HEK293 (cell line): ENCODE data around the gene KIRREL3.
"Not testable (repeated sequence)": the region's sequence is repeated elsewhere in the genome, so short reads cannot be mapped to it uniquely, and the experiment has no call there.

Source experiments
- CTCF ChIA-PET: fragments of 350-600 bp; formaldehyde crosslinking; extraction: SDS; loops from one replicate; lab custom pipeline; 2021; ENCODE audit warnings: antibody characterized with exemption; lab: Yijun Ruan, JAX
- POLR2A ChIA-PET: fragments of 300-600 bp; formaldehyde crosslinking; extraction: SDS; loops from one replicate; lab custom pipeline; 2020; ENCODE audit warnings: antibody characterized with exemption, inconsistent platforms; lab: Yijun Ruan, JAX
- H3K27ac ChIP-seq: fragments of 200-500 bp; sonication (Bioruptor generic); 2 replicates; pipeline ENCODE4 v1.5.1; 2014; ENCODE audit warnings: low read depth, low read length, control low read depth, inconsistent platforms; ENCODE audit errors: extremely low read depth
- H3K36me3 ChIP-seq, 2 experiments: fragments of 200-500 bp in 1 of 2; sonication (Bioruptor generic) in 1 of 2; 1 replicate in 1 of 2; 2 replicates in 1 of 2; pipeline ENCODE4 v1.5.1; 2014 to 2017; ENCODE audit warnings: inconsistent platforms in 2 of 2, low read length in 2 of 2; ENCODE audit not compliant: control insufficient read depth in 2 of 2, insufficient read depth in 1 of 2
- H3K4me1 ChIP-seq: fragments of 200-500 bp; sonication (Bioruptor generic); 2 replicates; pipeline ENCODE4 v1.5.1; 2014; ENCODE audit warnings: mild to moderate bottlenecking, low read length, inconsistent platforms; ENCODE audit not compliant: control insufficient read depth, insufficient read depth
- H3K4me3 ChIP-seq: 2 replicates; pipeline ENCODE4 v1.5.1; 2011; ENCODE audit warnings: low read depth, mild to moderate bottlenecking, control low read depth, low read length, moderate library complexity
- H3K9me3 ChIP-seq: fragments of 200-500 bp; sonication (Bioruptor generic); 2 replicates; pipeline ENCODE4 v1.5.1; 2014; ENCODE audit warnings: low read depth, low read length, inconsistent platforms; ENCODE audit not compliant: control insufficient read depth, insufficient read depth
- CTCF ChIP-seq: fragments of 450-650 bp; formaldehyde crosslinking; IDR thresholded peaks from 2 replicates; pipeline ENCODE4 v1.5.1; 2016; ENCODE audit warnings: missing biosample characterization, missing genetic modification characterization
- KLF10 ChIP-seq: fragments of 450-650 bp; IDR thresholded peaks from 2 replicates; pipeline ENCODE4 v1.5.1; 2018; ENCODE audit warnings: missing biosample characterization, mild to moderate bottlenecking, missing genetic modification characterization
- MYNN ChIP-seq: fragments of 450-650 bp; formaldehyde crosslinking; IDR thresholded peaks from 2 replicates; pipeline ENCODE4 v1.5.1; 2016; ENCODE audit warnings: missing biosample characterization, missing genetic modification characterization, borderline replicate concordance
- PRDM10 ChIP-seq: fragments of 450-650 bp; formaldehyde crosslinking; IDR thresholded peaks from 2 replicates; pipeline ENCODE4 v1.5.1; 2016; ENCODE audit warnings: missing biosample characterization, missing genetic modification characterization
- PRDM4 ChIP-seq: fragments of 450-650 bp; formaldehyde crosslinking; IDR thresholded peaks from 2 replicates; pipeline ENCODE4 v1.5.1; 2017; ENCODE audit warnings: missing biosample characterization, missing genetic modification characterization
- REPIN1 ChIP-seq: fragments of 450-650 bp; formaldehyde crosslinking; IDR thresholded peaks from 2 replicates; pipeline ENCODE4 v1.5.1; 2017; ENCODE audit warnings: missing biosample characterization, missing genetic modification characterization, low read depth
- SETDB1 ChIP-seq: IDR thresholded peaks from one replicate; pipeline ENCODE4 v1.6.1; 2017; ENCODE audit warnings: mild to moderate bottlenecking, low read length, moderate library complexity, mixed read lengths; ENCODE audit not compliant: insufficient read length
- SP3 ChIP-seq: fragments of 450-650 bp; formaldehyde crosslinking; IDR thresholded peaks from 2 replicates; pipeline ENCODE4 v1.5.1; 2016; ENCODE audit warnings: missing biosample characterization, missing genetic modification characterization
- TCF7L2 ChIP-seq: IDR thresholded peaks from 2 replicates; pipeline ENCODE4 v1.6.1; 2011; ENCODE audit warnings: low read depth, mild to moderate bottlenecking, inconsistent platforms, low read length, moderate library complexity, borderline replicate concordance
- WT1 ChIP-seq: fragments of 450-650 bp; formaldehyde crosslinking; IDR thresholded peaks from 2 replicates; pipeline ENCODE4 v1.5.1; 2016; ENCODE audit warnings: missing biosample characterization, missing genetic modification characterization
- ZBTB10 ChIP-seq: fragments of 450-650 bp; formaldehyde crosslinking; IDR thresholded peaks from 2 replicates; pipeline ENCODE4 v1.5.1; 2016; ENCODE audit warnings: missing biosample characterization, missing genetic modification characterization
- ZNF169 ChIP-seq: fragments of 450-650 bp; formaldehyde crosslinking; IDR thresholded peaks from 2 replicates; pipeline ENCODE4 v1.5.1; 2016; ENCODE audit warnings: missing biosample characterization, missing genetic modification characterization
- ZNF174 ChIP-seq: fragments of 450-650 bp; formaldehyde crosslinking; IDR thresholded peaks from 2 replicates; pipeline ENCODE4 v1.5.0; 2017; ENCODE audit warnings: missing biosample characterization, mild to moderate bottlenecking, missing genetic modification characterization
- ZNF202 ChIP-seq: fragments of 450-650 bp; formaldehyde crosslinking; IDR thresholded peaks from 2 replicates; pipeline ENCODE4 v1.5.1; 2016; ENCODE audit warnings: missing biosample characterization, missing genetic modification characterization, borderline replicate concordance
- ZNF302 ChIP-seq: fragments of 450-650 bp; formaldehyde crosslinking; IDR thresholded peaks from 2 replicates; pipeline ENCODE4 v1.5.1; 2016; ENCODE audit warnings: missing biosample characterization, missing genetic modification characterization, low read depth
- ZNF580 ChIP-seq: fragments of 450-650 bp; formaldehyde crosslinking; IDR thresholded peaks from 2 replicates; pipeline ENCODE4 v1.5.1; 2016; ENCODE audit warnings: missing biosample characterization, missing genetic modification characterization

Gene KIRREL3

GRCh38 chr11:126956635-126957034 lies 43.9 kb downstream of the KIRREL3 start (continued):
- TF ChIP-seq PRDM10, result no peak
- TF ChIP-seq, all 188 proteins: peak for 0

GRCh38 chr11:126952533-126952932 lies 48.0 kb downstream of the KIRREL3 start:
- H3K9me3 ChIP-seq, H3K4me1 ChIP-seq, POLR2A ChIA-PET, H3K4me3 ChIP-seq, H3K36me3 ChIP-seq, H3K27ac ChIP-seq, CTCF ChIA-PET: not testable (repeated sequence)

- Histone ChIP-seq H3K36me3 (no peaks in the 10 kb centered on the region), H3K4me3 (no peak overlapping the region), H3K4me1 (no peaks in the 10 kb centered on the region), H3K27ac (no peak overlapping the region)
- CTCF ChIA-PET, result no interaction called here
- no peak for TF ChIP-seq TCF7L2
- TF ChIP-seq, all 188 proteins: peak for 0
- H3K9me3 ChIP-seq, result no peaks in the 10 kb centered on the region
- POLR2A ChIA-PET, result no interaction called here
Measured at GRCh38 chr11:126951465-126951864, 49.1 kb downstream of the KIRREL3 start.

- ChIA-PET POLR2A (no interaction called here), CTCF (interaction anchor here (0.7 kb wide), 1 partner anchor 147 kb away, joined by 3 read pairs; no protein-coding TSS in a partner anchor)
- H3K4me1 ChIP-seq, result no peaks in the 10 kb centered on the region
- H3K4me3 ChIP-seq, result no peak overlapping the region
- no peaks in the 10 kb centered on the region for H3K9me3 ChIP-seq
- H3K36me3 ChIP-seq, result no peaks in the 10 kb centered on the region
- no peak overlapping the region for H3K27ac ChIP-seq
- no peak for TF ChIP-seq ZNF302 (tag by site-specific recombination)
- no peak for TF ChIP-seq REPIN1 (tag by site-specific recombination)
- TF ChIP-seq ZNF174, result no peak
- no peak for TF ChIP-seq ZBTB10
- no peak for TF ChIP-seq PRDM4 (tag by site-specific recombination)
- no peak for TF ChIP-seq MYNN (tag by site-specific recombination)
- no peak for TF ChIP-seq ZNF169 (tag by site-specific recombination)
- no peak for TF ChIP-seq SETDB1
- TF ChIP-seq WT1 (tag by site-specific recombination), result no peak
- no peak for TF ChIP-seq ZNF202 (tag by site-specific recombination)
- no peak for TF ChIP-seq CTCF (tag by site-specific recombination)
- no peak for TF ChIP-seq ZNF580 (tag by site-specific recombination)
- no peak for TF ChIP-seq KLF10 (tag by site-specific recombination)
- TF ChIP-seq SP3 (tag by site-specific recombination), result no peak
Measured at GRCh38 chr11:126949066-126949891, 51.3 kb downstream of the KIRREL3 start.
